Hepatocyte (in vitro differentiated cells): ENCODE results near the gene RNF13. TPM values are rescaled to one million over a fixed set of nuclear protein-coding genes. Genes with fewer than 3 reads are reported as not detected.

Source experiments
- DNase-seq: peaks from one replicate; pipeline ENCODE4 v3.0.0-alpha.2; 2016; ENCODE audit warnings: low spot score
- H2AFZ ChIP-seq: fragments of 200-600 bp; sonication (generic); 2 replicates; pipeline ENCODE4 v1.6.0; 2016; ENCODE audit warnings: antibody characterized with exemption, mild to moderate bottlenecking
- H3K27ac ChIP-seq: fragments of 200-600 bp; sonication (generic); 2 replicates; pipeline ENCODE4 v1.5.1; 2016; ENCODE audit warnings: mild to moderate bottlenecking
- H3K27me3 ChIP-seq: fragments of 200-600 bp; sonication (generic); 2 replicates; pipeline ENCODE4 v1.6.1; 2016
- H3K36me3 ChIP-seq: fragments of 200-600 bp; sonication (generic); replicated peaks from 2 replicates; pipeline ENCODE4 v1.5.1; 2016; ENCODE audit warnings: low read depth; ENCODE audit not compliant: insufficient read depth
- H3K4me1 ChIP-seq: fragments of 200-600 bp; sonication (generic); 2 replicates; pipeline ENCODE4 v1.5.1; 2016; ENCODE audit warnings: mild to moderate bottlenecking, moderate library complexity; ENCODE audit not compliant: insufficient read depth
- H3K4me2 ChIP-seq: fragments of 200-600 bp; sonication (generic); 2 replicates; pipeline ENCODE4 v1.6.0; 2016
- H3K4me3 ChIP-seq: fragments of 200-600 bp; sonication (generic); 2 replicates; pipeline ENCODE4 v1.5.1; 2016; ENCODE audit warnings: mild to moderate bottlenecking
- H3K79me2 ChIP-seq: fragments of 200-600 bp; sonication (generic); 2 replicates; pipeline ENCODE4 v1.6.0; 2017; ENCODE audit warnings: mild to moderate bottlenecking
- H3K9me2 ChIP-seq: fragments of 200-600 bp; sonication (generic); replicated peaks from 2 replicates; pipeline ENCODE4 v1.6.0; 2017; ENCODE audit warnings: mild to moderate bottlenecking; ENCODE audit not compliant: insufficient read depth
- H3K9me3 ChIP-seq: fragments of 200-600 bp; sonication (generic); 2 replicates; pipeline ENCODE4 v1.5.1; 2016; ENCODE audit warnings: low read depth, mild to moderate bottlenecking
- H4K20me1 ChIP-seq: fragments of 200-600 bp; sonication (generic); 2 replicates; pipeline ENCODE4 v1.6.0; 2016; ENCODE audit warnings: mild to moderate bottlenecking; ENCODE audit not compliant: insufficient read depth, poor library complexity, severe bottlenecking
- EZH2 ChIP-seq: fragments of 200-600 bp; sonication (generic); IDR thresholded peaks from 2 replicates; pipeline ENCODE4 v1.6.1; 2016; ENCODE audit warnings: antibody characterized with exemption, mild to moderate bottlenecking, borderline replicate concordance
- EZH2phosphoT487 ChIP-seq: fragments of 200-600 bp; sonication (generic); IDR thresholded peaks from one replicate; pipeline ENCODE4 v1.6.1; 2018; ENCODE audit warnings: antibody characterized with exemption, mild to moderate bottlenecking, low read depth, moderate library complexity; ENCODE audit not compliant: unreplicated experiment, severe bottlenecking
- WGBS: methylation state at CpG from one replicate; pipeline ENCODE4 v1.1.6; 2016; ENCODE audit warnings: low lambda C conversion rate; ENCODE audit errors: missing lambda C conversion rate; 5-methylcytosine and 5-hydroxymethylcytosine counted together
- polyA plus RNA-seq: library from polyadenylated mRNA; unstranded; fragments of >200 nt; fragmentation: Nextera tagmentation; extraction: Ambion mirVana; gene quantifications from 2 replicates; pipeline ENCODE4 v1.2.1, GENCODE V29; 2016
- total RNA-seq: library from RNA; depleted of rRNA; stranded (reverse); fragments of >200 nt; gene quantifications from 2 replicates; pipeline ENCODE4 v1.2.3, GENCODE V29; 2014
- TF ChIP-seq, protein P1 (sequence below): fragments of 200-600 bp; sonication (generic); IDR thresholded peaks from 2 replicates; pipeline ENCODE4 v1.5.1; 2016; ENCODE audit warnings: antibody characterized with exemption, mild to moderate bottlenecking; ENCODE audit not compliant: poor library complexity

Gene RNF13
- total and polyA plus RNA-seq, 2 experiments from 2014 or later: 66.1 to 81.0 TPM

DNA sequence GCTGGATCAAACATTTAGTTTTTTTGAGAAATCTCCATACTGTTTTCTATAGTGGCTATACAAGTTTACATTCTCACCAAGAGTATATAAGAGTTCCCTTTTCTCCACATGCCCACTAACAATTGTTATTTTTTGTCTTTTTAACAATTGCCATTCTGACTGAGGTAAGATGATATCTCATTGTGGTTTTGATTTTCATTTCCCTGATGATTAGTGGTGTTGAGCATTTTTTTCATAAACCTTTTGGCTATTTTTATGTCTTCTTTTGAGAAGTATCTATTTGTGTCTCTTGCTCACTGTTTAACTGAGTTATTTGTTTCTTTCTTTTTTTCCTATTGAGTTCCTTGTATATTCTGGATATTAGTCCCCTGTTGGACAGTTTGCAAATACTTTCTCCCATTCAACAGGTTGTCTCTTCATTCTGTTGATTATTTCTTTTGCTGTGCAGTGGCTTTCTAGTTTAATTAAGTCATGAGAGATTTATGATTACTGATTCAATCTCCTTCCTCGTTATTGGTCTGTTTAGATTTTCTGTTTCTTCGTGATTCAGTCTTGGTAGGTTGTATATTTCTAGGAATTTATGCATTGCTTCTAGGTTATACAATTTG, 6.7 kb upstream of the RNF13 start:
- no peaks in the 10 kb centered on the region for H3K79me2 ChIP-seq
- TF ChIP-seq EZH2phosphoT487: no peak
- no peak for TF ChIP-seq EZH2
- TF ChIP-seq, protein P1, sequence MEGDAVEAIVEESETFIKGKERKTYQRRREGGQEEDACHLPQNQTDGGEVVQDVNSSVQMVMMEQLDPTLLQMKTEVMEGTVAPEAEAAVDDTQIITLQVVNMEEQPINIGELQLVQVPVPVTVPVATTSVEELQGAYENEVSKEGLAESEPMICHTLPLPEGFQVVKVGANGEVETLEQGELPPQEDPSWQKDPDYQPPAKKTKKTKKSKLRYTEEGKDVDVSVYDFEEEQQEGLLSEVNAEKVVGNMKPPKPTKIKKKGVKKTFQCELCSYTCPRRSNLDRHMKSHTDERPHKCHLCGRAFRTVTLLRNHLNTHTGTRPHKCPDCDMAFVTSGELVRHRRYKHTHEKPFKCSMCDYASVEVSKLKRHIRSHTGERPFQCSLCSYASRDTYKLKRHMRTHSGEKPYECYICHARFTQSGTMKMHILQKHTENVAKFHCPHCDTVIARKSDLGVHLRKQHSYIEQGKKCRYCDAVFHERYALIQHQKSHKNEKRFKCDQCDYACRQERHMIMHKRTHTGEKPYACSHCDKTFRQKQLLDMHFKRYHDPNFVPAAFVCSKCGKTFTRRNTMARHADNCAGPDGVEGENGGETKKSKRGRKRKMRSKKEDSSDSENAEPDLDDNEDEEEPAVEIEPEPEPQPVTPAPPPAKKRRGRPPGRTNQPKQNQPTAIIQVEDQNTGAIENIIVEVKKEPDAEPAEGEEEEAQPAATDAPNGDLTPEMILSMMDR: no peak
- 81% methylated on average over 2 of the region's 2 CpGs for WGBS
- H3K27me3 ChIP-seq: no peaks in the 10 kb centered on the region
- no peak overlapping the region for H3K4me2 ChIP-seq
- no peaks in the 10 kb centered on the region for H3K36me3 ChIP-seq
- H3K4me1 ChIP-seq: no peaks in the 10 kb centered on the region
- H4K20me1 ChIP-seq: no peaks in the 10 kb centered on the region
- no peaks in the 10 kb centered on the region for H3K9me3 ChIP-seq
- H3K27ac ChIP-seq: no peak overlapping the region
- no peaks in the 10 kb centered on the region for H3K9me2 ChIP-seq
- DNase-seq: no peak
- no peak overlapping the region for H2AFZ ChIP-seq
- H3K4me3 ChIP-seq: no peak overlapping the region

DNA sequence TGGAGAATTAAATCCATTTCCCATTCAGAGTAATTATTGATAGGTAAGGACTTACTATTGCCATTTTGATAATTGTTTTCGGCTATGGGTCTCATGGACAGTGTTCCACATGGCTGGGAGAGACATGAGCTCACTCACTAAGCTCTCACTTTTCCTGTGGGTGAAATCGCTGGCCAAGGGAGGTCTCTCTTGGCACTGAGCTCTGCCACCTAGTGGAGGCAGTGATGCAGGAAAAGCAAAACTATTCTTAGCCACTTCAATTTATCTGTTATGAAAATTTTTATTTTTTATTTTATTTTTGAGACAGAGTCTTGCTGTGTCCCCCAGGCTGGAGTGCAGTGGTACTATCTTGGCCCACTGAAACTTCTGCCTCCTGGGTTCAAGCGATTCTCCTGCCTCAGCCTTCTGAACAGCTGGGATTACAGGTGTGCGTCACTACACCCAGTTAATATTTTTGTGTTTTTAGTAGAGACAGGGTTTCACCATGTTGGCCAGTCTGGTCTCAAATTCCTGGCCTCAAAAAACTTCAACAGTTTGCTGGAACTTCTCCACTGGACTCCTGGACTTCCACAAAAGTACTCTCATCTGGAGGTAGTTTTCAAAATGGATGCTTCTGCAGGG, 4.7 kb upstream of the RNF13 start:
- Histone ChIP-seq H4K20me1 (no peaks in the 10 kb centered on the region), H3K79me2 (no peaks in the 10 kb centered on the region), H3K27ac (no peak overlapping the region), H3K27me3 (no peaks in the 10 kb centered on the region), H3K9me2 (no peaks in the 10 kb centered on the region), H3K4me1 (peaks cover 7% of the 10 kb centered on the region), H3K4me3 (no peak overlapping the region), H3K4me2 (no peak overlapping the region), H2AFZ (no peak overlapping the region), H3K9me3 (no peaks in the 10 kb centered on the region), H3K36me3 (no peaks in the 10 kb centered on the region)
- peak; percentile 86 for DNase-seq
- TF ChIP-seq, protein P1: peak; percentile 89
- no peak for TF ChIP-seq EZH2
- WGBS: 26% methylated on average over 4 of the region's 4 CpGs

DNA sequence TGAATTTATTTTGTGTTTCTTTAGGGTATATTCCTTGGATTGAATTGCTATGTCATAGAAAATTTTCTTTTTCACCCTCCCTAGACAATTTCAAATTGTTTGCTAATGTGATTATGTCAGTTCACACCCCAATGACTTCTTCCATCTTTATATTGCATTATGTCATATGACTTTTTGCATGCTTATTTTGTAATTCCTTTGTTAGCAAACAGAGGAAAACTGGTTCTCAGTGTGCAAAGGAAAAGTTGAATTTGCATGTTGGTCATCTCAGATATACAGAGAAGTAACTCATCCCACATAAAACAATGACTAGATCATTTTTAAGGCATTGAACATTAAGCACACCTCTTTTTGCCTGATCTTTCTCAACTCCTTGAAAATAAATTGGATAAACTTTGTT, 3.3 kb upstream of the RNF13 start:
- Histone ChIP-seq H3K36me3 (no peaks in the 10 kb centered on the region), H3K27me3 (no peaks in the 10 kb centered on the region), H3K4me3 (no peak overlapping the region), H2AFZ (no peak overlapping the region), H3K79me2 (peaks cover 9% of the 10 kb centered on the region), H3K27ac (no peak overlapping the region), H3K9me3 (no peaks in the 10 kb centered on the region), H4K20me1 (peaks cover under 1% of the 10 kb centered on the region), H3K9me2 (no peaks in the 10 kb centered on the region), H3K4me1 (peaks cover 11% of the 10 kb centered on the region), H3K4me2 (no peak overlapping the region)
- TF ChIP-seq EZH2 (no peak), EZH2phosphoT487 (no peak)
- TF ChIP-seq, protein P1: no peak
- no peak for DNase-seq
